ENCODE measurements around the gene HLCS.

The HLCS gene

GRCh38 chr21:36909423-36909822 is 57.0 kb downstream of the HLCS start:
- DNase-seq (ENCODE audit: low spot score), result no peak
- Histone ChIP-seq H3K27ac (no peak overlapping the region), H3K4me3 (no peak overlapping the region)
- TF ChIP-seq CTCF (IDR thresholded peaks at IDR 0.05), result no peak

- no peak overlapping the region for H3K4me3 ChIP-seq
- no peak for TF ChIP-seq CTCF (IDR thresholded peaks at IDR 0.05)
- no peak for DNase-seq (ENCODE audit: low spot score)
- no peak overlapping the region for H3K27ac ChIP-seq
Observed at GRCh38 chr21:36908260-36908908, 58.1 kb downstream of the HLCS start.

GRCh38 chr21:36904093-36904666 is 62.3 kb downstream of the HLCS start:
- no peak overlapping the region for H3K4me3 ChIP-seq
- no peak for DNase-seq (ENCODE audit: low spot score)
- H3K27ac ChIP-seq, result no peak overlapping the region
- TF ChIP-seq CTCF (IDR thresholded peaks at IDR 0.05), result no peak

GRCh38 chr21:36902793-36903192 is 63.7 kb downstream of the HLCS start:
- Histone ChIP-seq H3K4me3 (no peak overlapping the region), H3K27ac (no peak overlapping the region)
- no peak for TF ChIP-seq CTCF (IDR thresholded peaks at IDR 0.05)
- no peak for DNase-seq (ENCODE audit: low spot score)

GRCh38 chr21:36902331-36902730 is 64.1 kb downstream of the HLCS start:
- no peak for TF ChIP-seq CTCF (IDR thresholded peaks at IDR 0.05)

GRCh38 chr21:36901575-36901974 is 64.9 kb downstream of the HLCS start:
- TF ChIP-seq CTCF (IDR thresholded peaks at IDR 0.05), result no peak
- Histone ChIP-seq H3K4me3 (no peak overlapping the region), H3K27ac (no peak overlapping the region)
- no peak for DNase-seq (ENCODE audit: low spot score)

More at GRCh38 chr21:36902331-36902730, 64.1 kb downstream of the HLCS start:
- DNase-seq (ENCODE audit: low spot score), result no peak
- no peak overlapping the region for H3K27ac ChIP-seq
- H3K4me3 ChIP-seq, result no peak overlapping the region

- Histone ChIP-seq H3K4me3 (no peak overlapping the region), H3K27ac (no peak overlapping the region)
- DNase-seq (ENCODE audit: low spot score), result no peak
- TF ChIP-seq CTCF (IDR thresholded peaks at IDR 0.05), result no peak
Observed at GRCh38 chr21:36893581-36893980, 72.9 kb downstream of the HLCS start.

Data from coronary artery (tissue), 2 donors.